ENCODE results near the gene CCT6B.
A peak's percentile ranks its signal among the peaks of the same experiment; 100 is the strongest.
"Not testable (repeated sequence)": the region's sequence is repeated elsewhere in the genome, so short reads cannot be mapped to it uniquely, and the experiment has no call there.

CCT6B gene

DNA sequence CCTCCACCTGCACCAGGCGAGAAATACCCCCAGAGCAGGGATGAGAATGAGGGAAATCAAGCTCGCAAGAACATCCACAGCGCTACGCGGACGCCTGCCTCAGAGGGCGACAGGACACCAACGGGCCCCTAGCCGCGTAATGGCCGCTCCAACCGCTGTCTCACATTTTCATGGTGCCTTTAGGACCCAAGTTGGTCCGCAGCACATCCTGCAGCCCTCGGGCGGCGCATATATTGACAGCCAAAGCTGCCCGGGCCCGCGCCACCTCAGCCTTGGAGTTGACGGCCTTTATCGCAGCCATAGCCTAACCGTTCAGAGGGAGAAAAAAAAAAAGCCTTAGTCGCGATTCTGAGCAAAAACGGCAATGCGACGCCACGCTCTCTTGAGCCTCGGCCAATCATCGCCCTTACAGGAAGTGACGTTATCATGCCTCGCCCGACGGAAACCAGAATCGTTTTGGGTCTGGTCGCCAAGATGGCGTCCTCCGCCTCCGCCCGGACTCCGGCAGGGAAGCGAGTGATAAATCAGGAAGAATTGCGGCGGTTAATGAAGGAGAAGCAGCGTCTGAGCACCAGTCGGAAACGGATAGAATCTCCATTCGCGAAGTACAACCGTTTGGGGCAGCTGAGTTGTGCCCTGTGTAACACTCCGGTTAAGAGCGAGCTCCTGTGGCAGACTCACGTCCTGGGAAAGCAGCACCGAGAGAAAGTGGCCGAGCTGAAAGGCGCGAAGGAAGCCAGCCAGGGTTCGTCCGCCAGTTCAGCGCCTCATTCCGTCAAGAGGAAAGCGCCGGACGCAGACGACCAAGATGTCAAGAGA, at the start of gene CCT6B, which contains the start of gene ZNF830:
TSS of gene CCT6B (minus strand) at position 368 of the 819 bp plus-strand sequence. CDS start at position 301, 67 bp downstream.
TSS of gene ZNF830 (plus strand) at position 448 of the 819 bp plus-strand sequence. CDS start at position 475, 27 bp downstream.
- peak; percentile 97 for ATAC-seq
- peak; percentile 90 for DNase-seq

DNA sequence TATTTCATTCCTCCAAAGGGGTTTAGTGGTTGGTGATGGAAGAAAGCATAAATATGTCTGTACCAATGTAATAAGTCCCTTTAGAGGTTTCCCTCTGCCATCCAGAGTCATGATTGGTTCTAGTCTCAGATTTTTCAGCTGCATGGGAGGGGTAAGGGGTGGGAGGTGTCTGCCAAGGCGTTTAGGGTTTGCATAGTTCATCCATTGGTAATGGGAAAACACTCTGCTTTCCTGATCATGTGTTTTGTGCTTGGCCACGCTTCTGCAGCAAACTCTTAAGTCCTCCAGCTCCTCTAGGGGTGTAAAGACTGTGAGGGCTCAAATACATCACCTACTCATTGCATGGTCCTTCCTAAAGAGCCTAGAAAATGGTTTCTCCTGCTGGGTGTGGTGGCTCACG, 48.8 kb upstream of the CCT6B start:
- DNase-seq (no peak), ATAC-seq (no peak)

- ATAC-seq = no peak
- DNase-seq = no peak
Measured at GRCh38 chr17:35006961-35007360, 45.7 kb upstream of the CCT6B start.

- DNase-seq = no peak
- no peak for ATAC-seq
Measured at GRCh38 chr17:35006345-35006744, 45.1 kb upstream of the CCT6B start.

GRCh38 chr17:35003778-35004177, 42.5 kb upstream of the CCT6B start:
- ATAC-seq = no peak
- DNase-seq = no peak

GRCh38 chr17:35002876-35003551, 41.8 kb upstream of the CCT6B start:
- ATAC-seq = no peak
- no peak for DNase-seq

DNA sequence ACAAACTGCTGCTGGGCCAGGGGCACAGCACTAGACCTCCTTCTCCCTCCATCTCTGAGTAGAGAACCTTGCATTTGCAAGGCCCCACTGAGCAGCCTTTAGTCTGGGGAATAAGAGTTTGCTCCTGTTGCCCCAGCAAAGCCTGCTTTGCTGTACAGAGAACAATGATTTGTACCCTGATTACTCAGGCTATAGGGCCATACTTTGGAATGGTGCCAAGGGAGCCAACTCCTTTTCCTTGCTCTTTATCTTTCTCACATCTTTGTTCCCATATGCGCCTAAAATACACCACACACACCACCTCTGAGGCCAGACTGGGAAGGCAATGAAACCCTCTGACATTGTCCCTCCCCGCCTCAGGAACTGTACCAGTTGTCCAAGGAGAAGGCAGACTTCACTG, 40.3 kb upstream of the CCT6B start:
- ATAC-seq = no peak
- DNase-seq = no peak

GRCh38 chr17:35000965-35001364, 39.7 kb upstream of the CCT6B start:
- DNase-seq, ATAC-seq: not testable (repeated sequence)

- ATAC-seq (no peak), DNase-seq (no peak)
Measured at GRCh38 chr17:34999456-34999855, 38.2 kb upstream of the CCT6B start.

- DNase-seq (peak; percentile 78), ATAC-seq (peak; percentile 81)
Measured at GRCh38 chr17:34998205-34998604, 36.9 kb upstream of the CCT6B start.

- ATAC-seq = no peak
- DNase-seq = no peak
Measured at GRCh38 chr17:34997355-34997862, 36.1 kb upstream of the CCT6B start.

DNA sequence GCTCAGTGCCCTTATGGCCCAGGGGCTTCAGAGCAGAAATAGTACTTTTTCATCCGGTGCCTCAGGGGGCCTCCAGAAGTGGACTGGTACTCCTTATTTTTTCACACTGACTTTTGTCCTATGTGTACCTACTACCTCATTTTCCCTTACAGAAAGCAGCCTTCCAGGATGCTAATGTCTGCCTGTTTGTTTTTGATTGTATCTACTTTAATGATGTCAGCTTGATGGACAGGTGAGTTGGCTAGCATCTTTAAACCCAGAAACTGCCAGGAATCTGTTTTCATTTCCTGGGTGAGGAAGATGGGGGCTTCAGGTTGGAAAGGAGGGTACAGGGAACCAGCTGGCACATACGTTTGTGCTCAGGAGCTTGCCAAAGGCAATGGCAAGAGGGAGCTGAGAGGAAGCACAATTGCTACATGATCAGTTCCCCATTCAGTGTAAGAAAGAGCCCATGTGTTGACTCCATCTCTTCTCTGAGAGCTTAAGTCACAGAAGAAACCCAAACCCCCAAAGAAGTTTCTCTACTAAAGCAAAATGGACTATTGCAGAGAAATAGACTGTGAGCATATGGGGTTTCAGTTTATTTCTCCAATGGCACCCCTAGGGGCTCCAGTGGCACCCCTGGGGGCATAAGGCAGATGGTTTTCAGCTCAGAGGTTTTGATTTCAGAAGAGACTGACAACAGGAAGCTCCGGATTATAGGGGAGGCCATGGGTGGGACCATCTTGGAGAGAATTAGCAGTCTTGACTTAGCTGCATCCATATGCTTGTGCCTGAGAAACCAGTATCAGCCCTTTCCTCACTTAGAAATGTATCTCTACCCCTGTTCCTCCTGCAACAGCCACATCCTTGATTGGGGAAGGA, 35.4 kb upstream of the CCT6B start:
- ATAC-seq = no peak

DNA sequence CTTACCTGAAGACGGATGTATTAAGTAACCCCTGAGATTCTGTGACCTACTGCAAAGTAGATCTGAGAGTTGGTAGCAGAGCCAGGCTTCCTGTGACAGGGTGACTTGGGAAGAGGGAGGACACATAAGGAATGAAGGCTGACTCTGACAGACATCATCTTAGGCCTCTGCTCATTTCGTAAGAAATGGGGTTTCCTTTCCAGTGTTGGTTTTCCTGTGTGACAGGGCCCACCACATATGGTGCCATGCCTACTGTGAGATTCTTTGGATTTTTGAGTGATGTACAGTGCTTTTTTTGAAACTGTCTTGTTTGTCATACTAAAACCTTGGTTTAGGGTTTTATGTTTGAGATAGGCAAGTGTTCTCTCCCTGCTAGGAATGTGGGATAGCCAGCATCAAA, 31.8 kb upstream of the CCT6B start:
- DNase-seq (no peak), ATAC-seq (no peak)

More for the DNA sequence above, 35.4 kb upstream of the CCT6B start:
- no peak for DNase-seq

DNA sequence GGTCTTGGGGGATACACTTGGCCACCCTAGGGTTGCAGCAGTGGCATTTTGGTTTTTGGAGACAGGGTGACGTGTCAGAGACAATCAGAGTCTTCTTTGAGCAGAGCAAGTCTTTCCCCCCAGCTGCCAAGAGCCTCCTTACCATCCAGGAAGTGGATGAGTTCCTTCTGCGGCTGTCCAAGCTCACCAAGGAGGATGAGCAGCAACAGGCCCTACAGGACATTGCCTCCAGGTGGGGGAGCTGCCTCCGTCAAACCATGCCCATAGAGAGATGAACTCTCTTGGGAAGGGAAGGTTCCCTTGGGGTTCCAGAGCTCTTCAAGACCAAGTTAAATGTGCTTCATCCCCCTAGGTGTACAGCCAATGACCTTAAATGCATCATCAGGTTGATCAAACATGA, 30.3 kb upstream of the CCT6B start:
- DNase-seq = no peak
- no peak for ATAC-seq

- no peak for DNase-seq
- ATAC-seq = no peak
Measured at GRCh38 chr17:34990921-34991365, 29.7 kb upstream of the CCT6B start.

DNA sequence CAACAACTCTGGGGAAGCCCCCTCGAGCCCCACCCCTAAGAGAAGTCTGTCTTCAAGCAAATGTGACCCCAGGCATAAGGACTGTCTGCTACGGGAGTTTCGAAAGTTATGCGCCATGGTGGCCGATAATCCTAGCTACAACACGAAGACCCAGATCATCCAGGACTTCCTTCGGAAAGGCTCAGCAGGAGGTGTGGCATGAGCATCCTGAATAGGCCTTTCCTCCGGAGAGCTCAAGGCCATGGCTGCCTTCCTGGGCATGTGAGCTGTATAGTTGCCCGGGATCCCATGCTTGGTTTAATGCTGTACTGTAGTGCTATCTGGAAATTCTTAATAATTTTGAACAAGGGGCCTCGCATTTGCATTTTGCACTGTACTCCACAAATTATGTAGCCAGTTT, 28.2 kb upstream of the CCT6B start:
- ATAC-seq (no peak), DNase-seq (no peak)

DNA sequence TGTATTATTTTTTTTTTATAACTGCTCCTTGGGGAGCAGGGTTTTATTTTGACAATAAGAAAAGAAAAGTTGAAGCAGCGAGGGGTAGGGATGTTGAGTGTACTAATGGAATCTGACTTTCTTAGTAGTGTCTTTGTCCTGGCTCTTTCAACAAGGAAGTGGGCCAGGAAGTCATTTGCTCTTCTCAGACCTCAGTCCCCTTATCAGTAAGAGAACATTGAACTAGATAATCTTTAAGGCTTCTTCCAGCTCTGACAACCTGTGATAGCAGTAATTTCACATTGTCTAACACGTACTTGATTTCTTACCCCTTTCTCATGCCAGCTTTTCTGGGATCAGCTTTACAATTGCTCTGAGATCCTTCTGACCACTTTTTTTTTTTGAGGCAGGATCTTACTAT, 27.4 kb upstream of the CCT6B start:
- DNase-seq = no peak
- ATAC-seq = no peak

DNA sequence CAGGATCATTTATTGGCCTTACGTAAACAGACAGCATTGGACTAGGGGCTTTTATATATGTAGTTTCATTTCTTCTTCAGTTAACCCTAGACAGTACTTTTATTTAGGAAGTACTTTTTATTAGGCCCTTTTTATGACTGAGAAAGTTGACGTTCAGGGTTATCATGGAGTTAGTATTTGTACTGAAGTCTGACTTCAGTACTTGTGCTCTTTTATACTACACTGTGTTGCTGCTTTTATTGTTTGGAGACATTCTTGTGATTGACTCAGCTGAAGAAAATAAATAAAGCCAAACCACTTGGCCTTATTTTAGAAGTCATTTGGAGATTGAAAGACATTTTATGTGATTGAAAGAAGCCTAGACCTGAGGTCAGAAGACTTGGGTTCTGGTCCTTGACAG, 26.0 kb upstream of the CCT6B start:
- ATAC-seq (no peak), DNase-seq (no peak)

GRCh38 chr17:34981538-34982241, 20.4 kb upstream of the CCT6B start:
- ATAC-seq = no peak
- DNase-seq = no peak

DNA sequence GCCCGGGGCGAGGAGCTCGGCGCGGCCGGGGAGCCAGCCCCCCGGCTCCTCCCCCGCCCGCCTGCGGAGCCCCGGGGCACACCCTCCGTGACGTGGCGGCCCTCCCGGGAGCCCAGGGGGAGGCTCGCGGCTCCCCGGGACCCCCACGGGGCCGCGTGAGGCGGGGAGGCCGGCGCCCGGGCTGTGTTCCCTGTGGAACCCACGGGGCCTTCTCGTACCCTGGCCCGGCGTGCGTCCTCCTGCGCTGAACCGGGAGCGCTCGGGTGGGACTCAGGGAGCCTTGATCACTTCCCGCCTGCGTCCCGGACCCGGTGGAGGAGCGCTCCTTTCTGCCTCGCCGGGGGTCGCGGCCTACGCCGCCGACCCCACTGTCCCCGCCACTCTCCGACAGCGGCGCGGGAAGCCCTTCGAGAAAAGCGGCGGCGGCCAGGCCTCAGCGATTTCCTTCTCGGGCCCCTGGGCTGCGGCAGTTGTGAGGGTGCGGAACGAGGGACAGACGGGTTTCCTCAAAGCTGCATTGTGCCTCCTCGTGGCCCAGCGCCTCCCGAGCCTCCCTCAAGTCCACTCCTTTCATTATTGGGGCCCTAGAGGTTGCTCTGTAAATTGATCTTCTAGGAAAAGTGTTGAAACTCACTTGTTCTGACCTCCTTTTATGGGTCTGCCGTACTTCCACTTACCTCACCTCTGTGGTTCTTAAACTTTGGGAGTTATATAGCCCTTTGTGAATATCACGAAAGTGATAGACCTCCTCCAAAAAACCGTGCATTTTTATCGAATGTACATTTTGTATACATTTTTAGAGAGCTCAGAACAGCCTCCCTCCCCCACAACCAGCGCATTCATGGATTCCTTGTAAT, 19.6 kb upstream of the CCT6B start:
- peak; percentile 82 for DNase-seq

GRCh38 chr17:34980353-34980680, 19.1 kb upstream of the CCT6B start, which contains the start of gene LIG3:
Gene LIG3, plus strand, starts transcription at chr17:34980512. Its CDS starts 2,494 bp downstream, at chr17:34983006.
- peak; percentile 86 for ATAC-seq
- DNase-seq = peak; percentile 95

More for the DNA sequence above, 19.6 kb upstream of the CCT6B start:
- peak; percentile 92 for ATAC-seq

Data from stimulated activated naive CD8-positive, alpha-beta T cell treated with anti-CD3 and anti-CD28 coated beads, Interleukin-15, Interleukin-2, amounts not matched to agents 100 U/mL and 50 U/mL, for 24 hours (primary cell).